Astrocyte of the cerebellum (primary cell): ENCODE measurements around the gene KITLG.

Experiments
- DNase-seq: peaks from one replicate; pipeline ENCODE4 v3.0.0-alpha.2; 2011; ENCODE audit warnings: low read depth
- H3K4me3 ChIP-seq: 2 replicates; pipeline ENCODE4 v1.5.1; 2011; ENCODE audit warnings: mild to moderate bottlenecking, low read depth, low read length, moderate library complexity
- in situ Hi-C: cut with HindIII; loops from 2 replicates; pipeline ENCODE4 v1.10.0; 2017; ENCODE audit warnings: low sequenced_read_pairs
- TF ChIP-seq, protein P1 (sequence below): IDR thresholded peaks from 2 replicates; pipeline ENCODE4 v1.5.1; 2012; ENCODE audit warnings: low read length, low read depth, moderate library complexity, mild to moderate bottlenecking; ENCODE audit errors: missing control alignments

KITLG gene

DNA sequence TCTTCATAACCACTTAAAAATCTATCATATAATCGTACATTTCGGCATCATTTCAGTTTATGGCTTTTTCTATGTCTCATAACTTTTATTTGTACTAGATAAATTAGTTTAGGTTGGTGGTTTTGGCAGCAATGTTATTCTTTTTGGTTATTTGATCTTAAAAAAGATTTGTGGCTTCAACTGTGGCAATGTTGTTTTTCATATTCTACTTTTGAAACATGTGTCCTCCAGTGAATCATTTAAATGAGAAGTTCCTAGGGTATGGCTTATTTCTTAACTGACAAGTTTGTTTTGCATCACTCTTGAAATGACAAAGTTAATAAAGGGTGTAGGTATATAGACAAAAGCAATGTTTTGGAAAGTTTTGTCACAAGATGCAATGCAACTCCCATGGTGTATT is 11.1 kb upstream of the KITLG start:
- in situ Hi-C loops = no loop called here
- no peak overlapping the region for H3K4me3 ChIP-seq
- DNase-seq = peak; percentile 39
- TF ChIP-seq, protein P1, sequence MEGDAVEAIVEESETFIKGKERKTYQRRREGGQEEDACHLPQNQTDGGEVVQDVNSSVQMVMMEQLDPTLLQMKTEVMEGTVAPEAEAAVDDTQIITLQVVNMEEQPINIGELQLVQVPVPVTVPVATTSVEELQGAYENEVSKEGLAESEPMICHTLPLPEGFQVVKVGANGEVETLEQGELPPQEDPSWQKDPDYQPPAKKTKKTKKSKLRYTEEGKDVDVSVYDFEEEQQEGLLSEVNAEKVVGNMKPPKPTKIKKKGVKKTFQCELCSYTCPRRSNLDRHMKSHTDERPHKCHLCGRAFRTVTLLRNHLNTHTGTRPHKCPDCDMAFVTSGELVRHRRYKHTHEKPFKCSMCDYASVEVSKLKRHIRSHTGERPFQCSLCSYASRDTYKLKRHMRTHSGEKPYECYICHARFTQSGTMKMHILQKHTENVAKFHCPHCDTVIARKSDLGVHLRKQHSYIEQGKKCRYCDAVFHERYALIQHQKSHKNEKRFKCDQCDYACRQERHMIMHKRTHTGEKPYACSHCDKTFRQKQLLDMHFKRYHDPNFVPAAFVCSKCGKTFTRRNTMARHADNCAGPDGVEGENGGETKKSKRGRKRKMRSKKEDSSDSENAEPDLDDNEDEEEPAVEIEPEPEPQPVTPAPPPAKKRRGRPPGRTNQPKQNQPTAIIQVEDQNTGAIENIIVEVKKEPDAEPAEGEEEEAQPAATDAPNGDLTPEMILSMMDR = no peak

DNA sequence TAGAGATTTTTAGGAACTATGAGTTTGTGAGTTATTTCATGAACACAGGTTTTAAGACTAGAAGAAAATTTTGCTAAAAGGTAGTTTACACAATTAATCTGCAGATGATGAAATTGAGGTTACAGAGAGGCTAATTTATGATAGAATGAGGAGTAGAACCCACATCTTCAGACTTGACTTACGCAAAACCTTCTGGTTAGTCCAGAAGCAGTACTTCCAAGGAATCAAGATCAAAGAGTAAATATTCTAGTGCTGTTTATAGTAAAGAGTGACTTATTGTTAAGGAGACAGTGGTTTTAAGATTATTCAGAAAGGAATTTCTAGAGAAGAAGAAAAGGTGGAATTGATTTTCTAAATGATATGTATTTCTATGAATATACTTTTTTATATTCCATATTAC is 10.6 kb upstream of the KITLG start:
- no peak for DNase-seq
- no peak overlapping the region for H3K4me3 ChIP-seq
- in situ Hi-C loops = no loop called here
- TF ChIP-seq, protein P1 = no peak

DNA sequence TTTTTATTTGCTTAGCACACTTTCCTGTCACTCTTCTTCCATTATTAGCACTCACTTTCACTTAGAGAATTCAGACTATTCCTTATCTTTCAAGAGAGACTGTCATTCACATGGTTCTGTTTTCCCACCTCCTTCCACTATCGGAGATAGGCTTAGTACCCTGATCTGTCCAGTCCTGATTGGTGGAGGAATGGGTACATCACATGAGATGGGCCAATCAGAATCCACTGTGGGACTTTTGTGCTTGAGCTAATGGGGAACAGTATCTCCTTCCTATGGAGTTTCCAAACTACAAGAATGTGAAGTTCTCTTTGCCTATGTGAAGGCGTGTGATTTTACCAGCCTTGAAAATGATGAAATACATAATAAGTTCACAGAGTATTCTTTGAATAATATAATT is 4.8 kb upstream of the KITLG start:
- in situ Hi-C loops = no loop called here
- H3K4me3 ChIP-seq = no peak overlapping the region
- TF ChIP-seq, protein P1 = no peak
- no peak for DNase-seq

DNA sequence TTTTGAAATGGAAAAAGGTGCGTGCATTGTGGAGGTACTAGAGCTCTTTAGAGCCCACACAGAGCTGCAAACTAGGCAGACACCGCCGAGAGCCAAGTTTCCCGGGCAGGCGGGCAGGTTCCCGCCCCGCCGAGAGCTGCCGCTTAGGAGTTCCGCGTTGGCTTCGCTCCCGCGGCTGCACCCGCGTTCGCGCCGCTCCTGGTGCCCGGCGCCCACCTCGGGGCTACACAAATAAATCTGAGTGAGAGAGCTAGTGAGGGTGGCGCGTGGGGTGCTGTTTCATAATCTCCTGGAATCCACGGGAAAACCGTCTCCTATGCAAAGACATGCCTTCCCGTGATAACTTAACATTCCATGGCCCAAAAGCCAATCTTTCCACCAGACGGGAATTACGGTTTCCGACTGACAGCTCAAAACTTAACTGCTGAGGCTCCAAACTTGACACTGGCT is 645 bp downstream of the KITLG start:
- DNase-seq = no peak

DNA sequence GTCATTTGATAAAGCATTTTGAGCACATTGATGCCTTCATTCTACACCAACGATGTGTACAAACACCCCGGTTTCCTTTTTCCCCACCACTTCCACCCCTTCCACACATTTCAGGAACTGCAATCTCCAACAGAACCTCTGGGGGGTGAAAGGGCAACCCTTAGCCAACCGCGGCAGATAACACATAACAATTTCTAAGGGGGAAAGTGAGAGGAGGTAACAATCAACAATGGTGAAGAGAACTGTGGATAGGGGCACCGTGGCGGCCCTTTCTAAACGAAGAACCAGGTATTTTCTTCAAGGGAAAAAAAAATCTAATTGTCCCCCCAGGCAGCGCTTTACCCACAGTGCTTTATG is 1.1 kb downstream of the KITLG start:
- in situ Hi-C loops = no loop called here
- peak overlapping the region; percentile 93 for H3K4me3 ChIP-seq
- no peak for DNase-seq
- TF ChIP-seq, protein P1 = peak; percentile 56

More for the DNA sequence above, 645 bp downstream of the KITLG start:
- in situ Hi-C loops = no loop called here
- TF ChIP-seq, protein P1 = no peak
- peak overlapping the region; percentile 93 for H3K4me3 ChIP-seq

DNA sequence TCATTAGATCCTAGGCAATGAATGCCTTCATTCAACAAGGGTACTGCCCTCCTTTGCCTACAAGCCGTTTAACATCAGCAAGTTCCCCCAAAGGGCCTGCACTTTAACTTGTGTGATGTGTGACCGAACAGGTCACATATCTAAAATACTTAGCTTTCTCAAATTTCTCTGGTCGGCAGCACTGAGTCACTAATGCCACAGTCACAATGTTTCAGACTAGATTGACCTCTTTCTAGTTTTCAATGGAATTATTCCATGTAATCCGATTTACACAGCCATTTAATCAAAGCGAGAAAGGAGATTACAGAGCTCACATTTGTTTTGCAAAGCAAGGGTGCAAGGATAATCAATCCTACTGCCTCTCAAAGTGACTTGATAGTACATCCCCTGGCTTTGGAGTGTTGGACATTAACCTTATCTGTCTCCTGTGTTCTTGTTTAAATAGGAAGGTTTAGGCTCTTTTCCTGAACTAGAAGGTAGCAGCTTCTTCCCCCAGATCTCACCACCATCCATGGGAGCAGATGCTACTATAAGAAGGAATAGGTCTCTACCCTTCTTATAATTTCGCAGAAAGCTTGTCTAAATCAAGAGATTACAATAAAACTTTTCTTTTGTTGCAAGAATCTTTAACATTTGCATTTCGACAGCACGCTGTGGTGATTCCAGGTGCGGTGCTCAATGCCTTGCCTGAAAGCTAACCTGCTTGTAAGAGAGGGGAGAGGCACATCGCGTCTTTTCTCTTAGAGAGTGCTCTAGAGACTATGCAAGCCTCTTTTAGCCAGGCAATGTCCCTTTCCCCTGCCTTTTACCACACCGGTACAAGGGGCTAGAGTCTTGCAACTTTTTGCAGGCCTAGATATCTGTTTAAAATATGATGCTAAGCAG is 1.8 kb downstream of the KITLG start:
- peak overlapping the region; percentile 93 for H3K4me3 ChIP-seq
- TF ChIP-seq, protein P1 = no peak
- no peak for DNase-seq
- in situ Hi-C loops = no loop called here
